Stimulated activated naive B cell treated with anti-CD40 and anti-IgM and Interleukin-4, amounts not matched to agents 10 μg/mL and 1 μg/mL and 100 μg/mL, for 72 hours (primary cell): Measurements from ENCODE around the gene RLF.

ENCODE experiments used
- ATAC-seq, 2 donors: fragments of 150-1000 bp; cut with Tn5 transposase; replicated peaks; 2 replicates each; pipeline ENCODE4 v1.10.0; 2021; ENCODE audit warnings: moderate library complexity in 1 of 2
- DNase-seq: peaks from one replicate; pipeline ENCODE4 v3.0.0; 2021
- H3K27ac Mint-ChIP-seq: one replicate; pipeline ENCODE4 v1.8.0; 2022; ENCODE audit warnings: mild to moderate bottlenecking, mixed read lengths
- H3K27me3 Mint-ChIP-seq, 2 donors: one replicate each; pipeline ENCODE4 v1.8.0; 2022; ENCODE audit warnings: mixed read lengths in 2 of 2
- H3K36me3 Mint-ChIP-seq, 2 donors: one replicate each; pipeline ENCODE4 v1.8.0; 2022; ENCODE audit warnings: mixed read lengths in 2 of 2, mild to moderate bottlenecking in 1 of 2
- H3K4me1 Mint-ChIP-seq, 2 donors: one replicate each; pipeline ENCODE4 v1.8.0; 2022; ENCODE audit warnings: mixed read lengths in 2 of 2, mild to moderate bottlenecking in 1 of 2
- H3K4me3 Mint-ChIP-seq, 2 donors: one replicate each; pipeline ENCODE4 v1.8.0; 2022; ENCODE audit warnings: mild to moderate bottlenecking in 2 of 2, mixed read lengths in 2 of 2, moderate library complexity in 1 of 2
- H3K9me3 Mint-ChIP-seq, 2 donors: one replicate each; pipeline ENCODE4 v1.8.0; 2022; ENCODE audit warnings: mixed read lengths in 2 of 2, mild to moderate bottlenecking in 1 of 2

The RLF gene, protein sequence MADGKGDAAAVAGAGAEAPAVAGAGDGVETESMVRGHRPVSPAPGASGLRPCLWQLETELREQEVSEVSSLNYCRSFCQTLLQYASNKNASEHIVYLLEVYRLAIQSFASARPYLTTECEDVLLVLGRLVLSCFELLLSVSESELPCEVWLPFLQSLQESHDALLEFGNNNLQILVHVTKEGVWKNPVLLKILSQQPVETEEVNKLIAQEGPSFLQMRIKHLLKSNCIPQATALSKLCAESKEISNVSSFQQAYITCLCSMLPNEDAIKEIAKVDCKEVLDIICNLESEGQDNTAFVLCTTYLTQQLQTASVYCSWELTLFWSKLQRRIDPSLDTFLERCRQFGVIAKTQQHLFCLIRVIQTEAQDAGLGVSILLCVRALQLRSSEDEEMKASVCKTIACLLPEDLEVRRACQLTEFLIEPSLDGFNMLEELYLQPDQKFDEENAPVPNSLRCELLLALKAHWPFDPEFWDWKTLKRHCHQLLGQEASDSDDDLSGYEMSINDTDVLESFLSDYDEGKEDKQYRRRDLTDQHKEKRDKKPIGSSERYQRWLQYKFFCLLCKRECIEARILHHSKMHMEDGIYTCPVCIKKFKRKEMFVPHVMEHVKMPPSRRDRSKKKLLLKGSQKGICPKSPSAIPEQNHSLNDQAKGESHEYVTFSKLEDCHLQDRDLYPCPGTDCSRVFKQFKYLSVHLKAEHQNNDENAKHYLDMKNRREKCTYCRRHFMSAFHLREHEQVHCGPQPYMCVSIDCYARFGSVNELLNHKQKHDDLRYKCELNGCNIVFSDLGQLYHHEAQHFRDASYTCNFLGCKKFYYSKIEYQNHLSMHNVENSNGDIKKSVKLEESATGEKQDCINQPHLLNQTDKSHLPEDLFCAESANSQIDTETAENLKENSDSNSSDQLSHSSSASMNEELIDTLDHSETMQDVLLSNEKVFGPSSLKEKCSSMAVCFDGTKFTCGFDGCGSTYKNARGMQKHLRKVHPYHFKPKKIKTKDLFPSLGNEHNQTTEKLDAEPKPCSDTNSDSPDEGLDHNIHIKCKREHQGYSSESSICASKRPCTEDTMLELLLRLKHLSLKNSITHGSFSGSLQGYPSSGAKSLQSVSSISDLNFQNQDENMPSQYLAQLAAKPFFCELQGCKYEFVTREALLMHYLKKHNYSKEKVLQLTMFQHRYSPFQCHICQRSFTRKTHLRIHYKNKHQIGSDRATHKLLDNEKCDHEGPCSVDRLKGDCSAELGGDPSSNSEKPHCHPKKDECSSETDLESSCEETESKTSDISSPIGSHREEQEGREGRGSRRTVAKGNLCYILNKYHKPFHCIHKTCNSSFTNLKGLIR (N-terminal part only)

DNA sequence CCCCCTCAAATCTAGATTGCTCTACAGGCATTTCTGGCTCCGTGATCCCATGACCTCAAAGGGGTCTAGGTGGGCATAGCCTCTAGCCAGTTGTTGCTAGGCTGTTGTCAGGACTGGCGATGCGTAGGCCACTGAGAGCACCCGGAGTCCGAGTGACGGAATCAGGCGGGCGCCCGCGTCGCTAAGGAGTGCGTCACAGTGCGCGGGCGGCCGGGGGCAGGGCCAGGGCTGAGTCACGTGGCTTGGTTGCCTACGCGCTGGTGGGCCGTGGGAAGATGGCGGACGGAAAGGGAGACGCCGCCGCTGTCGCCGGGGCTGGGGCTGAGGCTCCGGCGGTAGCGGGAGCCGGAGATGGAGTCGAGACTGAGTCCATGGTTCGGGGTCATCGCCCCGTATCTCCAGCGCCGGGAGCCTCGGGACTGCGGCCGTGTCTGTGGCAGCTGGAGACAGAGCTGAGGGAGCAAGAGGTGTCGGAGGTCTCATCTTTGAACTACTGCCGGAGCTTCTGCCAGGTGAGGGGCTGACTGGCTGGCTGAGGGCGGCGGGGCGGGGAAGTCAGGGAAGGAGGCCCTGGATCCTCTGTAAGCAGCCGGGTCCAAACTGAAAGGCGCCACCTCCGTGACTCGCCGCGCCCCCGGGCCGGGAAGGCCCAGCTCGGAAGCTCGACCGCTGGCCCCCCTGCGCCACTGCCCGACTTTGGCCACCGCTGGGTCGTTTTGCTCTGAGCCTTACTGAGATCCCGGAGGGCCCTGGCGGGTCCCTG lies at the start of gene RLF:
TSS of gene RLF (plus strand) at position 263 of the 763 bp plus-strand sequence. CDS start at position 276, 13 bp downstream.
- Mint-ChIP-seq H3K27me3 (no peaks in the 10 kb centered on the region), H3K4me1 (peaks cover 13 to 16% of the 10 kb centered on the region in 2 donors), H3K27ac (no peak within 1 kb of the TSS), H3K9me3 (no peaks in the 10 kb centered on the region), H3K36me3 (peaks cover 3 to 4% of the 10 kb centered on the region in 2 donors), H3K4me3 (peak within 1 kb of the TSS in 1 of 2 donors; percentile 20)
- peak; percentile 96 to 99 for ATAC-seq
- DNase-seq, result peak; percentile 94

DNA sequence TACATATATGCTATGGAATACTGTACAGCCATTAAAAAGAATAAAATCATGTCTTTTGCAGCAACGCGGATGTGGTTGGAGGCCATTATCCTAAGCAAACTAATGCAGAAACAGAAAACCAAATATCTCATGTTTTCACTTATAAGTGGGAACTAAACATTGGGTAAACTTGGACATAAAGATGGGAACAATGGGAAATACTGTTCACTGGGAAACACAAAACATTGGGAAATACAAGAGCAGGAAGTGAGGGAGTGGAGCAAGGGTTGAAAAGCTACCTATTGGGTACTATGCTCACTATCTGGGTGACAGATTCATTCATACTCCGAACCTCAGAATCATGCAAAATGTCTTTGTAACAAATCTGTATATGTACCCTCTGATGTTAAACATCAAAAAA lies 46.8 kb upstream of the RLF start:
- ATAC-seq (no peak), DNase-seq (no peak)
- Mint-ChIP-seq H3K27me3 (peaks cover 35 to 43% of the 10 kb centered on the region in 2 donors), H3K4me3 (no peak overlapping the region), H3K27ac (no peak overlapping the region), H3K4me1 (no peaks in the 10 kb centered on the region), H3K36me3 (peaks cover 11 to 16% of the 10 kb centered on the region in 2 donors), H3K9me3 (peaks cover 12 to 23% of the 10 kb centered on the region in 2 donors)

DNA sequence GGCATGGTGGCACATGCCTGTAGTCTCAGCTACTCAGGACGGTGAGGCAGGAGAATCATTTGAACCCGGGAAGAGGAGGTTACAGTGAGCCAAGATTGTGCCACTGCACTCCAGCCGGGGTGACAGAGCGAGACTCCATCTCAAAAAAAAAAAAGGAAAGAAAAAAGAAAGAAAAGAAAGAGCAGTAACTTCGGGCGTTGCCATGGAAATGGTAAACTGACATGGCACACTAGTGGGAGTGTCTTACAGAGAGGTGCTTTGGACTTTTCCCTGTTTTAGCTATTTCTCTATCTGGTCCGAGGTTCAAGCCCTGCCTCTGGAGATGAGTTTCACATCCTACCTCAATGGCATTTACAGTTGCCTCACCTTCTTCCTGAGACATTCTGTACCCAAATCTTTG lies 41.1 kb upstream of the RLF start:
- DNase-seq, result no peak
- ATAC-seq, result no peak
- peaks cover 21 to 23% of the 10 kb centered on the region in 2 donors for H3K27me3 Mint-ChIP-seq
- no peak overlapping the region for H3K4me3 Mint-ChIP-seq
- H3K36me3 Mint-ChIP-seq, result no peaks in the 10 kb centered on the region
- no peaks in the 10 kb centered on the region for H3K9me3 Mint-ChIP-seq
- H3K27ac Mint-ChIP-seq, result no peak overlapping the region
- no peaks in the 10 kb centered on the region for H3K4me1 Mint-ChIP-seq

DNA sequence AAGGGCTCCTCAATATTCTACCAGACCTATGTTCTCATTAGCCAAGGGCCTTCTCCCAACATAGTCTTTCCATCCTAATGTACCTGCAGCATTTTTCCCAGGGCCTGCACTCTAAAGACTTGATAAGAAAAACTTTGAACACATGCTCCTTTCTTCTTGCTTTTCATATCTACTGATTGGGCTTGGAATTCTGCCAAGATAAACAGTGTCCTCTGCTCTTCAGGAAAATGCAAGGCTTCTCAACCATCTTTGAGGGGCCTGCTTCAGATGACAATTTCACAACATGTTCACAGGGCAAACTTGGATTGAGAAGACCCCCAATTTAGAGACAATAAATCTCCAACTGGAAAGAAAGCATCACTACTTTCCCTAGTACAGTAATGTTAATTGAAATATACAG lies 38.3 kb upstream of the RLF start:
- Mint-ChIP-seq H3K4me3 (no peak overlapping the region), H3K27me3 (peaks cover 11 to 15% of the 10 kb centered on the region in 2 donors), H3K4me1 (no peaks in the 10 kb centered on the region), H3K27ac (no peak overlapping the region), H3K9me3 (no peaks in the 10 kb centered on the region), H3K36me3 (no peaks in the 10 kb centered on the region)
- no peak for ATAC-seq
- no peak for DNase-seq

DNA sequence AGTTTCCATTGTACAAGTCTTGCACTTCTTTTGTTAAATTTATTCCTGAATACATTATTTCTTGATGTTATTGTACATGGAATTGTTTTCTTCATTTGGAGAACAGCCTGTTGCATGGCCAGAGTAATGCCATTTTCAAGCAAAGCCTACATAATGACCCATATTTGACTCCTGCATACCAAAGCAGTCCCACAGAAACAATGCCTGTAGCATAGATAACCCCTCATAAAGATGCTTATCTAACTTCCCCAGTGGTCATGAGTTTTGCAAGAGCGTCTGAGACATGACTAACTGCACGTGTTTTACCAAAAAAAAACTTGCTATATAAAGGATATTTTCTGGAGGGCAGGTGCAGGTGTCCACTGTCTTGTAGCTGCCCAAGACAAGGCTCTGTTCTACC lies 30.3 kb upstream of the RLF start:
- Mint-ChIP-seq H3K4me3 (no peak overlapping the region), H3K4me1 (no peaks in the 10 kb centered on the region), H3K36me3 (no peaks in the 10 kb centered on the region), H3K27me3 (peaks cover 10 to 26% of the 10 kb centered on the region in 2 donors), H3K27ac (no peak overlapping the region), H3K9me3 (no peaks in the 10 kb centered on the region)
- DNase-seq, result no peak
- no peak for ATAC-seq

DNA sequence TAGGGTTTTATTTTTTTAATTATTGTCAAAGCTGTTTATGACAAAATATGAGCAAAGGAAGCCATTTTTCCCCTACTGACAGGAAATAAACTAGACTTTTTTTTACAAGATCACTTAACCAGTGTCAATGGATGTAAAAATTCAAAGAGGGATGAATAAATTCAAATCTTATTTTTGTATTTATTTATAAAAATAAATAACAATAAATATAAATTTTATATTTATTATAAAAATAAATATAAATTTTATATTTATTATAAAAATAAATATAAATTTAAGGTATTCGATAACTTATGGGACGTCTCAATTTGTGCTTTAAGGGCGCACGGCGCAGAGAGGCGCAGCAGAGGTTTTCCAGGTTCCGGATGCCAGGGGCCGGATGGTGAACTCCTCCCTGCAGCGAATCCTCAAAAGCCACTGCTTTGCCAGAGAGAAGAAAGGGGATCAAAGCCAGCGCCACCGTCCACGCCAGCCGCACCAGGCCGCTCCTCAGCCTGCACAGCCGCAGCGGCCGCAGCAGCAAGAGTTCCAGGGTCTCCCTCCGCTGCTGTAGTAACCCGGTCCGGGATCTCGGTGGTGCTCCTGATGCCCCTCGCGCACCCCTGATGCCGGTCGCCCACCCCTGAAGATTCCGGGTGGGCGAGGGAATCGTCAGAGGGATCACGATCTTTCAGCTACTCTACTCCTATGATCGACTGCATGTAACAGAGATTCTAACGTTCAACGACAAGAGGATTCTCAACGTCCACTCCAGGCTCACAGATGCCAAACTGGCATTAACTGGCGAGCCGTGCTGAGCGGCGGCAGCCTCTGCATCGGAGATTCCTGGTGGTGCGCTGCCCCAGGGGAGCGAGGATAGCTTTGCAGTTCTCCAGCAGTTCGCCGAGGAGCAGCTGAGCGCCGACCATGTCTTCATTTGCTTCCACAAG lies 28.5 kb upstream of the RLF start:
- no peak for DNase-seq
- Mint-ChIP-seq H3K4me1 (no peaks in the 10 kb centered on the region), H3K4me3 (no peak overlapping the region), H3K27ac (no peak overlapping the region), H3K9me3 (no peaks in the 10 kb centered on the region), H3K27me3 (peaks cover 10 to 26% of the 10 kb centered on the region in 2 donors), H3K36me3 (no peaks in the 10 kb centered on the region)
- no peak for ATAC-seq

DNA sequence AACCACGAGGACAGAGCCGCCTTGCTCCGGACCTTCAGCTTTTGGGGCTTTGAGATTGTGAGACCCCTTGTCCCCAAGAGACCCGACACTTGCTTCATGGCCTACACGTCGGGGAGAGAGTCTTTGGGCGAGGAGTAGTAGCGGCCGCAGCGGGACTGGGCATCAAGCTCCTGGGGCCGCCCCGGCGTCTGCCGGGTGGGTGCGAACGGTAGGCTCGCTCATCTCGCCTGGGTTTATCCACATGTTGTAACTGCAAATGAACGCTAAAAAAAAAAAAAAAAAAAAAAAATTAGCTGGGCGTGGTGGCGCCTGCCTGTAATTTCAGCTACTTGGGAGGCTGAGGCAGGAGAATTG lies 27.9 kb upstream of the RLF start:
- no peaks in the 10 kb centered on the region for H3K9me3 Mint-ChIP-seq
- H3K27me3 Mint-ChIP-seq, result peaks cover 10 to 26% of the 10 kb centered on the region in 2 donors
- H3K4me1 Mint-ChIP-seq, result no peaks in the 10 kb centered on the region
- ATAC-seq (no peak), DNase-seq (no peak)
- no peak overlapping the region for H3K4me3 Mint-ChIP-seq
- H3K27ac Mint-ChIP-seq, result no peak overlapping the region
- H3K36me3 Mint-ChIP-seq, result no peaks in the 10 kb centered on the region

DNA sequence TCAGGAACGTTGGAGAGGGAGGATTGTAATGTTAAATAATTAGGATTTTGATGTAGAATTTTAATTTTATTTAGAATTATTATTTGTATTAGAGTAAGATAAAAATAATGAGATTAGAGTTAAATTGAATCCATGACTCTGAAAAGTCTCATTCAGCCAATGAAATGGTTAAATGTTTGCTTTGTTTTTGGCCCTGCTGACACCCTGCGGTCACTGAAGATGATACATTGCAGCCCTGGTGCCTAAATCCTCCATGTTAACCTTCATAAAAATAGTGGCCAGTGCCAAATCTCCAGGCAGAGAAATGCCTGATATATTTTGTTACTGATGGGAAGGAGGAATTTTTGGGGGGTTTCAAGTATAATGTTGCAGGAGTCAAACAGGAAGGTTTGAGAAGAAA lies 27.3 kb upstream of the RLF start:
- DNase-seq (no peak), ATAC-seq (no peak)
- no peaks in the 10 kb centered on the region for H3K4me1 Mint-ChIP-seq
- H3K27me3 Mint-ChIP-seq, result peaks cover 10 to 26% of the 10 kb centered on the region in 2 donors
- no peak overlapping the region for H3K27ac Mint-ChIP-seq
- no peaks in the 10 kb centered on the region for H3K36me3 Mint-ChIP-seq
- no peaks in the 10 kb centered on the region for H3K9me3 Mint-ChIP-seq
- H3K4me3 Mint-ChIP-seq, result no peak overlapping the region

DNA sequence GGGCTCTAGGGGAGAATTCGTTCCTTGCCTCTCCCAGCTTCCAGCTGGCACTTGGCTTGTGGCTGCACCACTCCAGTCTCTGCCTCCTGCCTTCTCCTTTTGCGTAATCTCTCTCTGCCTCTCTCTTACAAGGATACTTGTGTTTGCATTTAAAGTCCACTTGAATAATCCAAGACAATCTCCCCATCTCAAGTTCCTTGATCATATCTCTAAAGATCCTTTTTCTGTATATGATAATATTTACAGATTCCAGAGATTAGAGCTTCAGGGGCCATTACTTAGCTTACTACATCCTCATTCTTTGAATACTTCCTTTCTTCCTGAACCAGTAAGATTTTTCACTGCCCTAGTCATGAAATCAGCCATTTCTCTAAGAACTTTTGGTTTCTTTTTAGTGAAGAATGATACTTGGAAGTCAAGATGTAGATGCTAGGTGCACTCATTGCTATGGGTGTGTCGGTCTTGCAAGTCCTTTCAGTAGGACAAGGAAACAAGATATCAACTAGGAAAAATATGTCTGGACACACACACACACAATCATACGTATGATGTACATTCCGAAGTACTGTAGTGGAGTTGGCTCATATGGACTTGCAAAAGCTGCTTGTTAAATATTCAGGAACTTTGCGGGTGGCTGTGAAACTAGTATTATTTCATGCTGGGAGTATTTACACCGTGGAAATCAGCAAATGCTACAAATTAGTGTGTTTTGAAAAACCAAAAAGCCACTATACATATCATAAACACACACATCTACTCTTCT lies 20.8 kb upstream of the RLF start:
- Mint-ChIP-seq H3K36me3 (no peaks in the 10 kb centered on the region), H3K9me3 (no peaks in the 10 kb centered on the region), H3K27ac (no peak overlapping the region), H3K4me3 (no peak overlapping the region), H3K4me1 (peaks cover 4 to 10% of the 10 kb centered on the region in 2 donors), H3K27me3 (peaks cover 10 to 16% of the 10 kb centered on the region in 2 donors)
- DNase-seq (no peak), ATAC-seq (no peak)

DNA sequence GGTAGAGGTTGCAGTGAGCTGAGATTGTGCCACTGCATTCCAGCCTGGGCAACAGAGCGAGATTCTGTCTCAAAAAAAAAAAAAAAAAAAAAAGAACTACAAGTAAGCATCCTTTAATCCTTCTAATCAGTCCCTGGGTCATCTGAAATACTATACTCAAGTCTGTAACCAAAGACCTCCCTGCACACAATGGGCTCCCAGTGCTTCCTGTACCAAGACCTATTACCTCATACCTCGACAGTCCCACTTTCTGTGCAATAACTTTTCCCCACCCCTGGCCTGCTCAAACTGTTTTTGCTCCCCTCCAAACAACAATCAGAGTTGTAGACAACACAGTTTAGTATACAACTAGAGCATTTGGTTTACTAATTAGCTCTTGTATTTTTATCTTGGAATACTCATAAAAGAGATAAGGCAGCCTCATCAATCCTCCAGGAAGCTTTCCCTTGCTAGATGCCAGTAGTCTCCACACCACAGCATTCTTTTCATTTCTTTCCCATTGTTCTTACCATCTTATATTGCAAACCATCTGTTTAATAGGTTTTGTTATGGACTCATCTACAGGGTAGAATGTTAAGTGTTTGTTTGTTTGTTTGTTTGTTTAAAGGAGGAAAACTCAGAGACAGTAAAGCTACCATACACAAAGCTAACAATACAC lies 19.2 kb upstream of the RLF start:
- H3K4me3 Mint-ChIP-seq, result no peak overlapping the region
- peaks cover 4 to 10% of the 10 kb centered on the region in 2 donors for H3K4me1 Mint-ChIP-seq
- H3K27ac Mint-ChIP-seq, result no peak overlapping the region
- no peaks in the 10 kb centered on the region for H3K9me3 Mint-ChIP-seq
- DNase-seq, result no peak
- no peak for ATAC-seq
- no peaks in the 10 kb centered on the region for H3K36me3 Mint-ChIP-seq
- H3K27me3 Mint-ChIP-seq, result peaks cover 10 to 16% of the 10 kb centered on the region in 2 donors

DNA sequence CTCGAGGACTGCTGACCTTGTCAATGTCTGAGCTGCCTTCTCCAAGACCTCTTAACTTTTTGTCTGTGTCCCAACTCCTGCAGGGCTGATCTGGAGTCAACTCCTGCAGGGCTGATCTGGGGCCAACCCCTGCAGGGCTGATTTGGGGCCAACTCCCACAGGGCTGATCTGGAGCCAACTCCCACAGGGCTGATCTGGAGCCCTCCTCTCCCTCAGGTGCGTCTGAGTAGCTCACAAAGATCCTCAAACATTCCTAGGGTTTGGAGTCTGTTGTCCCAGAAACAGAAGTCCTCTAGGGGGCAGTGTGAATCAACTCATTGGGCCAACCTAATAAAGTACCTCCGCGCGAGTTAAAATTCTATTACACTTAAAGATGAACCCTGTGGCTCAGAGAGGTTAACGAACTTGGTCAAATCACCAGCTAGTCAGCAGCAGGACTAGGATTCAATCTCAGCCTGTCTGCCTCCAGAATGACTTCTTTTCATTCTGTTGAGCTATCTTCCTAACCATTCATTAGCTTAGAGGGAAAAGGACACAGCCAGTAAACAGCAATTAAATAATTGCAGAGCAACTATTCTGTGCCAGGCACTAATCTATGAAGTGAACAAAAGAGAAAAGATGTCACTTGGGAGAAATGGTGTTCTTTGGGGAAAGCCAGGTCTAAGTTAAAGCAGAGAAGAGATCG lies 17.2 kb upstream of the RLF start:
- Mint-ChIP-seq H3K4me1 (peaks cover 4 to 10% of the 10 kb centered on the region in 2 donors), H3K27ac (no peak overlapping the region), H3K36me3 (no peaks in the 10 kb centered on the region), H3K4me3 (no peak overlapping the region), H3K9me3 (no peaks in the 10 kb centered on the region), H3K27me3 (peaks cover 10 to 16% of the 10 kb centered on the region in 2 donors)
- DNase-seq (peak; percentile 46), ATAC-seq (peak; percentile 82 to 93)
